Thoracic aorta (tissue), 2 donors: ENCODE data around the gene TRMT44. TPM values are rescaled to one million over a fixed set of nuclear protein-coding genes. Genes with fewer than 3 reads are reported as not detected.

Experiments used
- ATAC-seq: fragments of 150-250 bp; one replicate; pipeline ENCODE4 v1.8.0; 2017; ENCODE audit warnings: low read depth; ENCODE audit not compliant: insufficient number of reproducible peaks, low FRiP score
- DNase-seq: peaks from one replicate; pipeline ENCODE4 v3.0.0-alpha.2; 2020; ENCODE audit warnings: low spot score
- H3K27ac ChIP-seq, 2 donors: fragments of 200-600 bp; sonication (generic); 1 replicate in 1 of 2; 2 replicates in 1 of 2; pipeline ENCODE4 v1.5.1; 2016; ENCODE audit warnings: mild to moderate bottlenecking in 2 of 2, moderate library complexity in 2 of 2
- H3K27me3 ChIP-seq: fragments of 200-600 bp; sonication (generic); replicated peaks from 2 replicates; pipeline ENCODE4 v1.6.0; 2016; ENCODE audit warnings: mild to moderate bottlenecking; ENCODE audit not compliant: insufficient read depth
- H3K36me3 ChIP-seq: fragments of 200-600 bp; sonication (generic); one replicate; pipeline ENCODE4 v1.5.1; 2016
- H3K4me1 ChIP-seq, 2 donors: fragments of 200-600 bp; sonication (generic); 1 replicate in 1 of 2; 2 replicates in 1 of 2; pipeline versions ENCODE4 v1.5.1 to v1.6.0; 2016; ENCODE audit warnings: low read depth in 2 of 2, mild to moderate bottlenecking in 1 of 2; ENCODE audit not compliant: control insufficient read depth in 1 of 2
- H3K4me3 ChIP-seq: fragments of 200-600 bp; sonication (generic); 2 replicates; pipeline ENCODE4 v1.5.1; 2016; ENCODE audit warnings: mild to moderate bottlenecking
- H3K9me3 ChIP-seq: fragments of 200-600 bp; sonication (generic); 2 replicates; pipeline ENCODE4 v1.5.1; 2016
- CTCF ChIP-seq: fragments of 200-600 bp; sonication (generic); IDR thresholded peaks from one replicate; pipeline ENCODE4 v1.5.1; 2019; ENCODE audit warnings: antibody characterized with exemption
- total RNA-seq, 2 donors: library from RNA; depleted of rRNA; stranded (reverse); fragments of >200 nt; gene quantifications; one replicate each; pipeline versions ENCODE4 v1.1.0 to v1.2.3, GENCODE V29; 2016

TRMT44 gene
- total RNA-seq, 2 donors from 2014 or later = 19.8 to 30.5 TPM

GRCh38 chr4:8503801-8504200 lies 63.2 kb downstream of the TRMT44 start:
- Histone ChIP-seq H3K27ac (no peak overlapping the region), H3K36me3 (no peaks in the 10 kb centered on the region), H3K4me3 (no peak overlapping the region), H3K27me3 (no peaks in the 10 kb centered on the region), H3K4me1 (peaks cover 29 to 56% of the 10 kb centered on the region in 2 donors), H3K9me3 (no peaks in the 10 kb centered on the region)
- DNase-seq (no peak), ATAC-seq (no peak)
- no peak for TF ChIP-seq CTCF

DNA sequence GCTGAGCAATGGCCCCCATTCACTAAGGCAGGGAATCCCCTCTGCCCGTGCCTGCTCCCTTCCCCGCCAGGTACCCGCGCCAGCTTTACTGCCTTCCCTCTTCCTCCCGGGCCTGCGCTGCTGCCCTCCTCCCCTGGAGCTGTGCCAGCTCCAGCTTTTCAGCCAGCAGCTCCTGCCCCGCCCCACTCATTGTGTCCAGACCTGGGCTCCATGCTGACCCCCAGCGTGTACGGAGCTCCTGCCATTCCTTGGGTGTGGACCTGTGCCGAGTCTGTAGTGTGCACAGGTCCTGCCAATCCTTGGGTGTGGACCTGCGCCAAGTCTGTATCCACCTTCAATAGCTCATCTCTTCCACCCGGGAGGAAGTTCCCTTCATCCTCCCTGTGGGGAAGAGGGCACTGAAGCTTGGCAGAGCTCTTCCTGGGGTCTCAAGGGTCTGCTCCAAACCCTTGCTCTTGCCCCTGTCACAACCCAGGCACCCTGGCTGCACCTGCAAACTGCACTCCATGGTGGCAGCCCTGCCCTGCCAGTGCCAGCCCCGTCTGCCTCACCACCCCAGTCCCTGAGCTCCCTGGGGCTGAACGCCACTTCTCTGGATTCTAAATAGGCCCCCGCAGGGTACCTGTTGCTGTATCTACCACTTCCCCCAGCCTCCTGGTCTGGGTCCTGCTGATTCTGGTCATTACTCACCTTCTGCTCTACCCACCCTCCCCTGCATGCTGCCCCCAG lies 63.9 kb downstream of the TRMT44 start:
- ATAC-seq = no peak
- H3K27ac ChIP-seq = no peak overlapping the region
- H3K36me3 ChIP-seq = no peaks in the 10 kb centered on the region
- peaks cover 29 to 56% of the 10 kb centered on the region in 2 donors for H3K4me1 ChIP-seq
- no peaks in the 10 kb centered on the region for H3K27me3 ChIP-seq
- no peaks in the 10 kb centered on the region for H3K9me3 ChIP-seq
- no peak overlapping the region for H3K4me3 ChIP-seq
- DNase-seq = no peak
- no peak for TF ChIP-seq CTCF

DNA sequence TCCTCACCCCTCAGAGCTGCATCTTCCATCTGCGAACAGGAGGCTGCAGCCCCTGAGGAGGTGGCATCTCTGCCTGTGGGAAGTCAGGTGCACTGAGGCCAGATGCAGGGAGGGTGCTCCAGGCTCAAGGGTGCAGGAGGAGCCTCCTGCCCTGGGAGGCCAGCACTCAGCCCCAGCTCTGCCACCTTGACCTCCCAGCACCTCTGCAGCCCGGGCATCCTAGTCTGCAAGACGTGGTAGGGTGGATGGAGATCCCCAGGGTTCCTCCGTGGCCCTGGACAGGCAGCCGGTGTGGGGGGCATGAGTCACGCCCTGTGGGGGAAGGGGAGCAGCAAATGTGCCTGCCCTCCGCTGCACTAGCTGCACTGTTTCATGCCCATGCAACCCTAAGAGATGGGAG lies 64.7 kb downstream of the TRMT44 start:
- Histone ChIP-seq H3K36me3 (no peaks in the 10 kb centered on the region), H3K4me3 (no peak overlapping the region), H3K9me3 (no peaks in the 10 kb centered on the region), H3K27ac (peak overlapping the region; percentile 52 to 83), H3K27me3 (no peaks in the 10 kb centered on the region), H3K4me1 (peaks cover 29 to 56% of the 10 kb centered on the region in 2 donors)
- DNase-seq = no peak
- ATAC-seq = no peak
- no peak for TF ChIP-seq CTCF

GRCh38 chr4:8506006-8506372 lies 65.4 kb downstream of the TRMT44 start:
- no peaks in the 10 kb centered on the region for H3K9me3 ChIP-seq
- no peak for TF ChIP-seq CTCF
- no peaks in the 10 kb centered on the region for H3K36me3 ChIP-seq
- peak overlapping the region; percentile 52 to 83 for H3K27ac ChIP-seq
- ATAC-seq (no peak), DNase-seq (no peak)
- H3K27me3 ChIP-seq = no peaks in the 10 kb centered on the region
- H3K4me1 ChIP-seq = peaks cover 29 to 56% of the 10 kb centered on the region in 2 donors
- no peak overlapping the region for H3K4me3 ChIP-seq

DNA sequence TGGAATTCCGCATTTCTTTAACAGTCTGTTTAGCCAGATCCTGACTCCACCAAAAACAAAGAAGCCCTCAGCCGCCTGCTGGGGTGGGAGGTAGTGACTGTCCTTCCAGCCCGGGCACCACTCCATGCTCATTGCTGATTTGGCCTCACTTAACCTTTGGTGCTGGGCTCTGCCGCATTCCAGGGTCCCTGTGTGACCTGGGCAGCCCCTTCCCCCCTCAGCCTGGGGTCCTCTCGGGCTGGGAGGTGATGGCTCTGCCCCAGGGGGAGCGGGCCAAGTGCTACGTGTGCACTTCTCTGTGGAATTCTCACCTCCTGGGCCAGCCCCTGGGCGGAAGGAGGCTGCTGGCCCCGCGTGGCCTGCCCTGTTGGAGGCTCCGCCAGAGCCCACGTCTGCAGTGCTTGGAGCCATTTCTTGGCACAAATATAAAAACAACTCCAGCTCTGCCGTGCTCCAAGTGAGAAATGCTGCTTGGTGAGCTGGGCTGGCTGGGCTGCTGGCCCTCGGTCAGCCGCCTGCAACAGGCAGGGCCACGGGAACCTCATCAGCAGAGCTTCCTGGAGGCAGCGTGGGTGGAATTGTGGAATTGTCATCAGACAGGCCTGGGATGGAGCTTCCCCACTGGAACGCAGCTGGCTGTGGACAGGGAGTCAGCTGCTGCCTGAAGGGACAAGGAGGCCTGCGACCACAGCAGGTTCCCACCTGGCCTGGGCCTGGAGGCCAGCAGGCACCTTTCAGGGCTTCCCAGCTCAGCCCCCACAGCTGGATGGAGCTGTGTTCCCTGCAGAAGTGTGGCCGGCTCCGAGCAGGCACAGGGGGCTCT lies 66.0 kb downstream of the TRMT44 start:
- H3K27me3 ChIP-seq = no peaks in the 10 kb centered on the region
- DNase-seq (peak; percentile 13), ATAC-seq (peak; percentile 77)
- peak overlapping the region; percentile 52 to 83 for H3K27ac ChIP-seq
- no peaks in the 10 kb centered on the region for H3K9me3 ChIP-seq
- no peaks in the 10 kb centered on the region for H3K36me3 ChIP-seq
- H3K4me3 ChIP-seq = peak overlapping the region; percentile 59
- TF ChIP-seq CTCF = no peak
- peaks cover 29 to 56% of the 10 kb centered on the region in 2 donors for H3K4me1 ChIP-seq
